ENCODE results near the gene LLPH. TPM values are rescaled to one million over a fixed set of nuclear protein-coding genes. Genes with fewer than 3 reads are reported as not detected.

The LLPH gene
- total RNA-seq, 1 experiment from 2014 or later, result 5.6 TPM

- H3K79me2 ChIP-seq (ENCODE audit: low read length), result peaks cover 81% of the 10 kb centered on the region
- H3K9me3 ChIP-seq (ENCODE audit: low read length), result 0 out of 2 replicates have a peak, but pooled peaks cover 3% of the 10 kb centered on the region
- no peak overlapping the region for H3K4me3 ChIP-seq (ENCODE audit: low read length)
- H3K4me1 ChIP-seq (ENCODE audit: low read length), result peaks cover 15% of the 10 kb centered on the region
- no peak overlapping the region for H3K9ac ChIP-seq (ENCODE audit: low read length)
- H2AFZ ChIP-seq (ENCODE audit: low read length), result no peak overlapping the region
- no peak overlapping the region for H3K4me2 ChIP-seq (ENCODE audit: low read depth, low read length, poor library complexity, severe bottlenecking)
- DNase-seq, result no peak
- H3K27ac ChIP-seq (ENCODE audit: low read length), result no peak overlapping the region
- H3K27me3 ChIP-seq (ENCODE audit: low read length), result no peaks in the 10 kb centered on the region
- H3K9me2 ChIP-seq (replicated peaks; ENCODE audit: insufficient read depth, low read length), result no peaks in the 10 kb centered on the region
- H4K20me1 ChIP-seq (ENCODE audit: insufficient read depth, low read depth, low read length), result no peaks in the 10 kb centered on the region
- H3K36me3 ChIP-seq (ENCODE audit: insufficient read depth, low read length), result peaks cover 25% of the 10 kb centered on the region
These were observed 34.6 kb upstream of the LLPH start for GRCh38 chr12:66165141-66165540.

- Histone ChIP-seq H3K27me3 (ENCODE audit: low read length) (no peaks in the 10 kb centered on the region), H3K4me2 (ENCODE audit: low read depth, low read length, poor library complexity, severe bottlenecking) (no peak overlapping the region), H3K4me3 (ENCODE audit: low read length) (no peak overlapping the region), H3K27ac (ENCODE audit: low read length) (no peak overlapping the region), H4K20me1 (ENCODE audit: insufficient read depth, low read depth, low read length) (no peaks in the 10 kb centered on the region), H3K9ac (ENCODE audit: low read length) (no peak overlapping the region), H3K9me3 (ENCODE audit: low read length) (0 out of 2 replicates have a peak, but pooled peaks cover 3% of the 10 kb centered on the region), H3K36me3 (ENCODE audit: insufficient read depth, low read length) (peaks cover 29% of the 10 kb centered on the region), H3K4me1 (ENCODE audit: low read length) (peaks cover 15% of the 10 kb centered on the region), H3K9me2 (replicated peaks; ENCODE audit: insufficient read depth, low read length) (no peaks in the 10 kb centered on the region), H2AFZ (ENCODE audit: low read length) (no peak overlapping the region), H3K79me2 (ENCODE audit: low read length) (peaks cover 89% of the 10 kb centered on the region)
- DNase-seq, result no peak
These were observed 33.8 kb upstream of the LLPH start for GRCh38 chr12:66164349-66164821.

GRCh38 chr12:66163289-66163688 is 32.7 kb upstream of the LLPH start:
- Histone ChIP-seq H3K4me1 (ENCODE audit: low read length) (peaks cover 11% of the 10 kb centered on the region), H3K36me3 (ENCODE audit: insufficient read depth, low read length) (peaks cover 29% of the 10 kb centered on the region)

GRCh38 chr12:66162701-66163100 is 32.2 kb upstream of the LLPH start:
- Histone ChIP-seq H3K9ac (ENCODE audit: low read length) (no peak overlapping the region), H3K27ac (ENCODE audit: low read length) (no peak overlapping the region), H3K27me3 (ENCODE audit: low read length) (no peaks in the 10 kb centered on the region), H3K36me3 (ENCODE audit: insufficient read depth, low read length) (peaks cover 28% of the 10 kb centered on the region), H3K4me2 (ENCODE audit: low read depth, low read length, poor library complexity, severe bottlenecking) (no peak overlapping the region), H3K9me2 (replicated peaks; ENCODE audit: insufficient read depth, low read length) (no peaks in the 10 kb centered on the region), H3K79me2 (ENCODE audit: low read length) (peaks cover 88% of the 10 kb centered on the region), H3K4me1 (ENCODE audit: low read length) (peaks cover 5% of the 10 kb centered on the region), H3K9me3 (ENCODE audit: low read length) (0 out of 2 replicates have a peak, but pooled peaks cover 3% of the 10 kb centered on the region), H3K4me3 (ENCODE audit: low read length) (no peak overlapping the region), H2AFZ (ENCODE audit: low read length) (no peak overlapping the region), H4K20me1 (ENCODE audit: insufficient read depth, low read depth, low read length) (no peaks in the 10 kb centered on the region)
- no peak for DNase-seq

More at GRCh38 chr12:66163289-66163688, 32.7 kb upstream of the LLPH start:
- DNase-seq, result no peak
- no peak overlapping the region for H3K9ac ChIP-seq (ENCODE audit: low read length)
- no peaks in the 10 kb centered on the region for H3K27me3 ChIP-seq (ENCODE audit: low read length)
- H4K20me1 ChIP-seq (ENCODE audit: insufficient read depth, low read depth, low read length), result no peaks in the 10 kb centered on the region
- H2AFZ ChIP-seq (ENCODE audit: low read length), result no peak overlapping the region
- H3K9me3 ChIP-seq (ENCODE audit: low read length), result 0 out of 2 replicates have a peak, but pooled peaks cover 3% of the 10 kb centered on the region
- no peak overlapping the region for H3K4me3 ChIP-seq (ENCODE audit: low read length)
- no peak overlapping the region for H3K4me2 ChIP-seq (ENCODE audit: low read depth, low read length, poor library complexity, severe bottlenecking)
- no peak overlapping the region for H3K27ac ChIP-seq (ENCODE audit: low read length)
- H3K9me2 ChIP-seq (replicated peaks; ENCODE audit: insufficient read depth, low read length), result no peaks in the 10 kb centered on the region
- peaks cover 93% of the 10 kb centered on the region for H3K79me2 ChIP-seq (ENCODE audit: low read length)

GRCh38 chr12:66160704-66161103 is 30.2 kb upstream of the LLPH start:
- no peak overlapping the region for H3K27ac ChIP-seq (ENCODE audit: low read length)
- no peak overlapping the region for H2AFZ ChIP-seq (ENCODE audit: low read length)
- peaks cover 13% of the 10 kb centered on the region for H3K36me3 ChIP-seq (ENCODE audit: insufficient read depth, low read length)
- no peak overlapping the region for H3K9ac ChIP-seq (ENCODE audit: low read length)
- H3K4me3 ChIP-seq (ENCODE audit: low read length), result no peak overlapping the region
- no peaks in the 10 kb centered on the region for H3K27me3 ChIP-seq (ENCODE audit: low read length)
- H3K4me2 ChIP-seq (ENCODE audit: low read depth, low read length, poor library complexity, severe bottlenecking), result no peak overlapping the region
- DNase-seq, result no peak
- no peaks in the 10 kb centered on the region for H3K9me2 ChIP-seq (replicated peaks; ENCODE audit: insufficient read depth, low read length)
- H3K9me3 ChIP-seq (ENCODE audit: low read length), result 0 out of 2 replicates have a peak, but pooled peaks cover under 1% of the 10 kb centered on the region
- H4K20me1 ChIP-seq (ENCODE audit: insufficient read depth, low read depth, low read length), result no peaks in the 10 kb centered on the region
- H3K79me2 ChIP-seq (ENCODE audit: low read length), result peaks cover 88% of the 10 kb centered on the region
- H3K4me1 ChIP-seq (ENCODE audit: low read length), result peaks cover 3% of the 10 kb centered on the region

GRCh38 chr12:66159123-66159522 is 28.6 kb upstream of the LLPH start:
- Histone ChIP-seq H3K4me2 (ENCODE audit: low read depth, low read length, poor library complexity, severe bottlenecking) (no peak overlapping the region), H3K36me3 (ENCODE audit: insufficient read depth, low read length) (0 out of 2 replicates have a peak, but pooled peaks cover 6% of the 10 kb centered on the region), H2AFZ (ENCODE audit: low read length) (no peak overlapping the region), H3K9me2 (replicated peaks; ENCODE audit: insufficient read depth, low read length) (no peaks in the 10 kb centered on the region), H3K27ac (ENCODE audit: low read length) (no peak overlapping the region), H3K9ac (ENCODE audit: low read length) (no peak overlapping the region), H3K4me1 (ENCODE audit: low read length) (peaks cover 3% of the 10 kb centered on the region), H3K4me3 (ENCODE audit: low read length) (no peak overlapping the region), H4K20me1 (ENCODE audit: insufficient read depth, low read depth, low read length) (no peaks in the 10 kb centered on the region), H3K79me2 (ENCODE audit: low read length) (peaks cover 88% of the 10 kb centered on the region), H3K27me3 (ENCODE audit: low read length) (no peaks in the 10 kb centered on the region), H3K9me3 (ENCODE audit: low read length) (no peaks in the 10 kb centered on the region)
- DNase-seq, result no peak

GRCh38 chr12:66156654-66157053 is 26.1 kb upstream of the LLPH start:
- Histone ChIP-seq H3K9ac (ENCODE audit: low read length) (no peak overlapping the region), H3K9me3 (ENCODE audit: low read length) (no peaks in the 10 kb centered on the region), H2AFZ (ENCODE audit: low read length) (no peak overlapping the region), H3K4me2 (ENCODE audit: low read depth, low read length, poor library complexity, severe bottlenecking) (no peak overlapping the region), H3K4me3 (ENCODE audit: low read length) (no peak overlapping the region), H3K4me1 (ENCODE audit: low read length) (no peaks in the 10 kb centered on the region; the same call in 1 of the 2 replicates), H4K20me1 (ENCODE audit: insufficient read depth, low read depth, low read length) (no peaks in the 10 kb centered on the region), H3K9me2 (replicated peaks; ENCODE audit: insufficient read depth, low read length) (no peaks in the 10 kb centered on the region), H3K27ac (ENCODE audit: low read length) (no peak overlapping the region), H3K79me2 (ENCODE audit: low read length) (peaks cover 81% of the 10 kb centered on the region), H3K36me3 (ENCODE audit: insufficient read depth, low read length) (peaks cover 9% of the 10 kb centered on the region; the same call in 1 of the 2 replicates), H3K27me3 (ENCODE audit: low read length) (no peaks in the 10 kb centered on the region)
- DNase-seq, result no peak

GRCh38 chr12:66154776-66155175 is 24.2 kb upstream of the LLPH start:
- Histone ChIP-seq H3K79me2 (ENCODE audit: low read length) (peaks cover 72% of the 10 kb centered on the region), H3K27ac (ENCODE audit: low read length) (no peak overlapping the region), H3K4me3 (ENCODE audit: low read length) (no peak overlapping the region), H3K27me3 (ENCODE audit: low read length) (no peaks in the 10 kb centered on the region), H3K4me2 (ENCODE audit: low read depth, low read length, poor library complexity, severe bottlenecking) (no peak overlapping the region), H3K4me1 (ENCODE audit: low read length) (no peaks in the 10 kb centered on the region; the same call in 1 of the 2 replicates), H2AFZ (ENCODE audit: low read length) (no peak overlapping the region), H3K9me2 (replicated peaks; ENCODE audit: insufficient read depth, low read length) (no peaks in the 10 kb centered on the region), H3K36me3 (ENCODE audit: insufficient read depth, low read length) (peaks cover 10% of the 10 kb centered on the region; the same call in 1 of the 2 replicates), H3K9ac (ENCODE audit: low read length) (no peak overlapping the region), H3K9me3 (ENCODE audit: low read length) (no peaks in the 10 kb centered on the region), H4K20me1 (ENCODE audit: insufficient read depth, low read depth, low read length) (no peaks in the 10 kb centered on the region)
- no peak for DNase-seq

Measured in Karpas-422 (cell line).